C4-2B (cell line): ENCODE results near the gene LRP5.

Source experiments
- CTCF ChIP-seq: fragments of 450-650 bp; conservative IDR thresholded peaks from 2 replicates; pipeline ENCODE4 v1.5.1; 2017; ENCODE audit warnings: mild to moderate bottlenecking
- ZFX ChIP-seq: fragments of 450-650 bp; IDR thresholded peaks from 2 replicates; pipeline ENCODE4 v1.6.1; 2017

GRCh38 chr11:68423481-68423880, 111.1 kb downstream of the LRP5 start:
- TF ChIP-seq CTCF, result no peak
- no peak for TF ChIP-seq ZFX
